Loucy (cell line): ENCODE results near the gene TSPAN4.
A peak's percentile ranks its signal among the peaks of the same experiment; 100 is the strongest.

ENCODE experiments used
- H2AFZ ChIP-seq: fragments of 200-600 bp; sonication (generic); 2 replicates; pipeline ENCODE4 v1.6.0; 2016; ENCODE audit warnings: antibody characterized with exemption, mild to moderate bottlenecking, low read length, moderate library complexity
- H3F3A ChIP-seq: fragments of 200-600 bp; 2 replicates; pipeline ENCODE4 v1.6.0; 2016; ENCODE audit warnings: antibody characterized with exemption, low read depth, mild to moderate bottlenecking
- H3K27me3 ChIP-seq: fragments of 200-600 bp; sonication (generic); 2 replicates; pipeline ENCODE4 v1.6.1; 2014; ENCODE audit warnings: low read length, mild to moderate bottlenecking; ENCODE audit not compliant: insufficient read depth, poor library complexity, severe bottlenecking
- H3K36me3 ChIP-seq: fragments of 200-600 bp; sonication (generic); 2 replicates; pipeline ENCODE4 v1.6.1; 2016; ENCODE audit warnings: low read length; ENCODE audit not compliant: insufficient read depth
- H3K4me1 ChIP-seq: fragments of 200-600 bp; sonication (generic); 2 replicates; pipeline ENCODE4 v1.5.1; 2014; ENCODE audit warnings: low read length, mild to moderate bottlenecking; ENCODE audit not compliant: insufficient read depth, poor library complexity, severe bottlenecking
- H3K4me2 ChIP-seq: fragments of 200-600 bp; sonication (generic); 2 replicates; pipeline ENCODE4 v1.6.0; 2014; ENCODE audit warnings: antibody characterized with exemption, low read length, low read depth, mild to moderate bottlenecking; ENCODE audit not compliant: poor library complexity, severe bottlenecking
- H3K4me3 ChIP-seq: fragments of 200-600 bp; sonication (generic); 2 replicates; pipeline ENCODE4 v1.5.1; 2014; ENCODE audit warnings: low read length, mild to moderate bottlenecking, mixed read lengths; ENCODE audit not compliant: poor library complexity, severe bottlenecking
- H3K79me2 ChIP-seq: fragments of 200-600 bp; sonication (generic); 2 replicates; pipeline ENCODE4 v1.6.1; 2014; ENCODE audit warnings: low read length; ENCODE audit not compliant: insufficient read depth
- H3K9ac ChIP-seq: fragments of 200-600 bp; sonication (generic); 2 replicates; pipeline ENCODE4 v1.6.0; 2014; ENCODE audit warnings: mild to moderate bottlenecking, low read depth, low read length, moderate library complexity; ENCODE audit not compliant: poor library complexity, severe bottlenecking
- H3K9me2 ChIP-seq: fragments of 200-600 bp; sonication (generic); replicated peaks from 2 replicates; pipeline ENCODE4 v1.6.1; 2016; ENCODE audit warnings: low read depth, low read length, mixed read lengths
- H3K9me3 ChIP-seq: fragments of 200-600 bp; sonication (generic); 2 replicates; pipeline ENCODE4 v1.6.1; 2014; ENCODE audit warnings: mild to moderate bottlenecking, antibody characterized with exemption, low read length, low read depth; ENCODE audit not compliant: insufficient read depth
- H4K20me1 ChIP-seq: fragments of 200-600 bp; sonication (generic); 2 replicates; pipeline ENCODE4 v1.6.0; 2014; ENCODE audit warnings: antibody characterized with exemption, low read length, mild to moderate bottlenecking; ENCODE audit not compliant: insufficient read depth, poor library complexity, severe bottlenecking
- EZH2phosphoT487 ChIP-seq: fragments of 200-600 bp; IDR thresholded peaks from 2 replicates; pipeline ENCODE4 v1.6.1; 2018; ENCODE audit warnings: antibody characterized with exemption, mild to moderate bottlenecking, moderate library complexity, borderline replicate concordance
- TF ChIP-seq, protein P1 (sequence below): fragments of 200-600 bp; sonication (generic); conservative IDR thresholded peaks from 2 replicates; pipeline ENCODE4 v1.5.1; 2014; ENCODE audit warnings: mild to moderate bottlenecking, antibody characterized with exemption, low read length

The TSPAN4 gene

DNA sequence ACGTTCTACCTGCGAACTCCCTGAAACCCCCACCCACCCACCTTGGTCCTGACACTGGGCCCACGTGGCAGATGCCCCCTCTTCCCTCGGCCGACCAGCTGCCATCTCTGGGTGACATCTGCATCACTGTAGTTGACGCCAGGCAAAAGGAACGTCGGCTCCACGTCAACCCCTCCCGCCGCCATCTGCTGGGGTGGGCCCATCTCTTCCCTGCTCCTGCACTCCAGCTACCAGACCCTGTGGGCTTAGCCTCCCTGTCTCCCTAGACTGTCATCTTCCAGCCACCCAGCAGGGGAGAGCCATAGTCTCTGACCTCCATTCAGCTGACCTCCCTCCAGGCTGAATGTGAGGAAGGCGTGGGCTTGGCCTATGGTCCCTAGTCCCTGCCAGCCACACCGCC lies 46.6 kb downstream of the TSPAN4 start:
- no peak for TF ChIP-seq EZH2phosphoT487
- TF ChIP-seq, protein P1, sequence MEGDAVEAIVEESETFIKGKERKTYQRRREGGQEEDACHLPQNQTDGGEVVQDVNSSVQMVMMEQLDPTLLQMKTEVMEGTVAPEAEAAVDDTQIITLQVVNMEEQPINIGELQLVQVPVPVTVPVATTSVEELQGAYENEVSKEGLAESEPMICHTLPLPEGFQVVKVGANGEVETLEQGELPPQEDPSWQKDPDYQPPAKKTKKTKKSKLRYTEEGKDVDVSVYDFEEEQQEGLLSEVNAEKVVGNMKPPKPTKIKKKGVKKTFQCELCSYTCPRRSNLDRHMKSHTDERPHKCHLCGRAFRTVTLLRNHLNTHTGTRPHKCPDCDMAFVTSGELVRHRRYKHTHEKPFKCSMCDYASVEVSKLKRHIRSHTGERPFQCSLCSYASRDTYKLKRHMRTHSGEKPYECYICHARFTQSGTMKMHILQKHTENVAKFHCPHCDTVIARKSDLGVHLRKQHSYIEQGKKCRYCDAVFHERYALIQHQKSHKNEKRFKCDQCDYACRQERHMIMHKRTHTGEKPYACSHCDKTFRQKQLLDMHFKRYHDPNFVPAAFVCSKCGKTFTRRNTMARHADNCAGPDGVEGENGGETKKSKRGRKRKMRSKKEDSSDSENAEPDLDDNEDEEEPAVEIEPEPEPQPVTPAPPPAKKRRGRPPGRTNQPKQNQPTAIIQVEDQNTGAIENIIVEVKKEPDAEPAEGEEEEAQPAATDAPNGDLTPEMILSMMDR, result no peak
- no peaks in the 10 kb centered on the region for H3F3A ChIP-seq

DNA sequence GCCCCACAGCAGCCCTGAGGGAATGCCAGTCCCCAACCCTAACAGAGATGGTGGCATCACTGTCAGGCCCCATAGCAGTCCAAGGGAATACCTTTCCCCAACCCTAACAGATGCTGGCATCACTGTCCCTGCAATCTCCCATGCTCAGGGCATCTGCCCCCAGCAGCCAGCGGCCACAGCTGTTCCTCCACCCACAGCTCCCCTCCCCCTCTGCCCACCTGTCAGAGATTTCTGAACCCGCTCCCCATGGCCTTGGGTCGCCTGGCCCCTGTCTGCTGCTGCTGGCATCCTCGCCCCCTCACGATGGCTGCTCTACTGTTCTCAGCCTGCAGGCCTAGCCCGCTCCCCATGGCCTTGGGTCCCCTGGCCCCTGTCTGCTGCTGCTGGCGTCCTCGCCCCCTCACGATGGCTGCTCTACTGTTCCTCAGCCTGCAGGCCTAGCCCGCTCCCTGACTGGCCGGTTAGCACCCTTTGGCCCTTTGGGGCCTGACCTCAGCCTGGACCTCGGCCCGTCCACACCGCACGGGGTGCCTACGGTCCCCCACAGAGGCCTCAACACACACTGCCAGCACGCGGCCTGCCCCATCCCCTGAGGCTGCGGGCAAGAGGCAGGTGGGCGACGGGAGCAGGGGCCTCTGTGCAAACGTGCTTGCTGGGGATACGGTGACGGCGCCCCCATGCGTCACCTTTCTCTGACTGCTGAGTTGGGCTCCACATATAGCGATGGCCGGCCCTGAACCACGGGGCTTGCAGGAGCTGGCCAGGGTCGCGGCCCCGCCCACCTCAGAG lies 47.2 kb downstream of the TSPAN4 start:
- Histone ChIP-seq H4K20me1 (no peaks in the 10 kb centered on the region), H3K27me3 (no peaks in the 10 kb centered on the region), H3K36me3 (no peaks in the 10 kb centered on the region), H3K9me2 (no peaks in the 10 kb centered on the region), H3K4me2 (no peak overlapping the region), H3K9me3 (no peaks in the 10 kb centered on the region), H3K4me1 (peaks cover 15% of the 10 kb centered on the region), H3K9ac (no peak overlapping the region), H3K79me2 (no peaks in the 10 kb centered on the region), H2AFZ (no peak overlapping the region), H3K4me3 (no peak overlapping the region), H3F3A (no peaks in the 10 kb centered on the region)
- TF ChIP-seq EZH2phosphoT487, result no peak
- TF ChIP-seq, protein P1, result no peak

More for the DNA sequence above, 46.6 kb downstream of the TSPAN4 start:
- Histone ChIP-seq H3K9me2 (no peaks in the 10 kb centered on the region), H2AFZ (no peak overlapping the region), H3K27me3 (no peaks in the 10 kb centered on the region), H3K4me1 (peaks cover 15% of the 10 kb centered on the region), H4K20me1 (no peaks in the 10 kb centered on the region), H3K36me3 (no peaks in the 10 kb centered on the region), H3K9ac (no peak overlapping the region), H3K4me2 (no peak overlapping the region), H3K79me2 (no peaks in the 10 kb centered on the region), H3K4me3 (no peak overlapping the region), H3K9me3 (no peaks in the 10 kb centered on the region)

DNA sequence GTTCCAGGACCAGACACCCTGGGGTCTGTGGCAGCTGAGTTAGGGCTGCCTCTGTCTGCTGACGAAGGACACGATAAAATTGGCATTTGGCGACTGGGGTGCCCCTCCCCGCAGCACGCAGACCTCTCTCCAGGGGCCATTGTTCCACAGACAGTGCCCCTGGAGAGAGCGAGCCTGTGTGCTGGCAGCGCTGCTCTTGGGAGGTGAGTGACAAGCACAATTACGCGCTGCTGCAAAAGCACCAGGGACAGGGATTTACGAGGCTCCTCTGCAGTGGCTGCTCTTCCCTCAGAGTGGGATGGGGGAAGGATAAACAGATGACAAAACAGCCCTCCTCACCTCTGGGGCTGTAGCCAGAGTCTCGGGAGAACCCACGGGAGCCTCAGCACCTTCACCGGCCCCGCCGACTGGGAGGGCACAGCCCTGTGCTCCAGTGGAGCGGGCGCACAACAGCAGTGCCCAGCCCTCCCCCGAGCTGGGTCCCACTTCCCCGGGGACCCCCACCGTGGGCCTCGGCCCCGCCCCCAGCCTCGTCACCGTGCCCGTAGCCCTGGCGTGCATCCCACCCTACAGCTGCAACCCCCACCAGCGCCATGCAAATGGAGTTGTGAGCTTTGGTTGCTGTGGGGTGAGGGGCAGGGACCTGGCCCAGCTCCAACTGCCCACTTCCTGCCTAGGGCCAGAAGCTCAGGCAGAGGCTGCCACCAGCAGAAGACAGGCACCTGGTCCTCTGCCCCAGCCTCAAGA lies 48.3 kb downstream of the TSPAN4 start:
- H4K20me1 ChIP-seq, result no peaks in the 10 kb centered on the region
- H3K9me3 ChIP-seq, result no peaks in the 10 kb centered on the region

More for the DNA sequence above, 48.3 kb downstream of the TSPAN4 start:
- Histone ChIP-seq H3K9ac (no peak overlapping the region), H3K4me2 (peak overlapping the region; percentile 27), H3F3A (no peaks in the 10 kb centered on the region), H3K9me2 (no peaks in the 10 kb centered on the region), H3K79me2 (no peaks in the 10 kb centered on the region), H3K4me1 (peaks cover 15% of the 10 kb centered on the region), H3K36me3 (no peaks in the 10 kb centered on the region), H2AFZ (no peak overlapping the region), H3K4me3 (no peak overlapping the region), H3K27me3 (no peaks in the 10 kb centered on the region)
- TF ChIP-seq, protein P1, result no peak
- TF ChIP-seq EZH2phosphoT487, result no peak
